ENCODE measurements around the gene DNAI1.
"Not testable (repeated sequence)": the region's sequence is repeated elsewhere in the genome, so short reads cannot be mapped to it uniquely, and the experiment has no call there.

DNAI1 gene

GRCh38 chr9:34513567-34514214 is 55.1 kb downstream of the DNAI1 start:
- no peak for DNase-seq

- no peak for DNase-seq
Measured at GRCh38 chr9:34514401-34514800, 55.8 kb downstream of the DNAI1 start.

- DNase-seq, result no peak
Measured at GRCh38 chr9:34514816-34515215, 56.2 kb downstream of the DNAI1 start.

GRCh38 chr9:34515959-34516358 is 57.4 kb downstream of the DNAI1 start:
- DNase-seq, result no peak

GRCh38 chr9:34517185-34517584 is 58.6 kb downstream of the DNAI1 start:
- no peak for DNase-seq

GRCh38 chr9:34518110-34518616 is 59.6 kb downstream of the DNAI1 start:
- DNase-seq, result no peak

GRCh38 chr9:34518896-34519295 is 60.3 kb downstream of the DNAI1 start:
- peak in 1 of 4 experiments; percentile 21 for DNase-seq

GRCh38 chr9:34519321-34520020 is 60.9 kb downstream of the DNAI1 start:
- no peak for DNase-seq

GRCh38 chr9:34520096-34520495 is 61.5 kb downstream of the DNAI1 start:
- DNase-seq, result no peak

GRCh38 chr9:34520505-34521385 is 62.1 kb downstream of the DNAI1 start:
- no peak for DNase-seq

GRCh38 chr9:34521406-34522045 is 62.9 kb downstream of the DNAI1 start:
- DNase-seq, result no peak

- DNase-seq, result no peak
Measured at GRCh38 chr9:34522091-34522887, 63.7 kb downstream of the DNAI1 start.

- peak; percentile 90 to 96 (median 94) for DNase-seq
Measured at GRCh38 chr9:34522971-34523797, 64.6 kb downstream of the DNAI1 start, which contains the start of gene ENHO. Gene ENHO (minus strand): TSS chr9:34522990. CDS start chr9:34521695, 1,295 bp downstream.

GRCh38 chr9:34524349-34524748 is 65.7 kb downstream of the DNAI1 start:
- DNase-seq, result no peak

GRCh38 chr9:34526026-34526425 is 67.4 kb downstream of the DNAI1 start:
- no peak for DNase-seq

GRCh38 chr9:34532041-34532440 is 73.4 kb downstream of the DNAI1 start:
- DNase-seq, result not testable (repeated sequence)

GRCh38 chr9:34536685-34537084 is 78.1 kb downstream of the DNAI1 start:
- DNase-seq, result no peak

GRCh38 chr9:34540827-34541226 is 82.2 kb downstream of the DNAI1 start:
- DNase-seq, result peak in 1 of 4 experiments; percentile 30

GRCh38 chr9:34541540-34541939 is 82.9 kb downstream of the DNAI1 start:
- DNase-seq, result no peak

- DNase-seq, result no peak
Measured at GRCh38 chr9:34544035-34544434, 85.4 kb downstream of the DNAI1 start.

GRCh38 chr9:34545497-34545896 is 86.9 kb downstream of the DNAI1 start:
- no peak for DNase-seq

Data from suppressor macrophage (primary cell).